HTERT RPE-1 (cell line): ENCODE results near the gene HEXD.
"Not testable (repeated sequence)": the region's sequence is repeated elsewhere in the genome, so short reads cannot be mapped to it uniquely, and the experiment has no call there.

Source experiments
- in situ Hi-C: fragments of 300-500 bp; cut with MboI; formaldehyde crosslinking; loops from 4 replicates; pipeline ENCODE4 v1.14.3; 2020; ENCODE audit warnings: low sequenced_read_pairs

Gene HEXD

GRCh38 chr17:82396601-82397435 lies 21.3 kb upstream of the HEXD start:
- in situ Hi-C loops = no loop called here

GRCh38 chr17:82397449-82398335 lies 20.5 kb upstream of the HEXD start:
- in situ Hi-C loops = no loop called here

- in situ Hi-C loops = no loop called here
Measured at GRCh38 chr17:82399041-82399441, 19.1 kb upstream of the HEXD start.

- in situ Hi-C loops = no loop called here
Measured at GRCh38 chr17:82399601-82400101, 18.5 kb upstream of the HEXD start.

GRCh38 chr17:82400206-82400605 lies 17.9 kb upstream of the HEXD start:
- in situ Hi-C loops = no loop called here

- in situ Hi-C loops = no loop called here
Measured at GRCh38 chr17:82400830-82401229, 17.3 kb upstream of the HEXD start.

GRCh38 chr17:82402865-82403264 lies 15.3 kb upstream of the HEXD start:
- in situ Hi-C loops = no loop called here

- in situ Hi-C loops = no loop called here
Measured at GRCh38 chr17:82403662-82404660, 14.2 kb upstream of the HEXD start.

GRCh38 chr17:82405051-82405450 lies 13.1 kb upstream of the HEXD start:
- in situ Hi-C loops = no loop called here

GRCh38 chr17:82406131-82406671 lies 11.9 kb upstream of the HEXD start:
- in situ Hi-C loops = no loop called here

- in situ Hi-C loops = no loop called here
Measured at GRCh38 chr17:82407255-82407654, 10.9 kb upstream of the HEXD start.

GRCh38 chr17:82408288-82408937 lies 9.7 kb upstream of the HEXD start:
- in situ Hi-C loops = no loop called here

GRCh38 chr17:82408938-82409318 lies 9.2 kb upstream of the HEXD start:
- in situ Hi-C loops = no loop called here

- in situ Hi-C loops = no loop called here
Measured at GRCh38 chr17:82410014-82410716, 8.0 kb upstream of the HEXD start.

- in situ Hi-C loops = no loop called here
Measured at GRCh38 chr17:82411396-82412053, 6.6 kb upstream of the HEXD start.

GRCh38 chr17:82412081-82412480 lies 6.1 kb upstream of the HEXD start:
- in situ Hi-C loops = not testable (repeated sequence)

- in situ Hi-C loops = no loop called here
Measured at GRCh38 chr17:82412535-82413520, 5.3 kb upstream of the HEXD start.
